GM23338 (cell line): Measurements from ENCODE around the gene EVL. TPM values are rescaled to one million over a fixed set of nuclear protein-coding genes. Genes with fewer than 3 reads are reported as not detected.

Experiments
- ATAC-seq: fragments of 200-7000 bp; cut with Tn5 transposase; 3 replicates; pipeline ENCODE4 v1.9.1; 2020
- DNase-seq: peaks from one replicate; pipeline ENCODE4 v3.0.0-alpha.2; 2015; ENCODE audit warnings: low spot score
- H2AFZ ChIP-seq: fragments of 200-600 bp; sonication (generic); 2 replicates; pipeline ENCODE4 v1.8.0; 2016; ENCODE audit warnings: antibody characterized with exemption, mild to moderate bottlenecking, moderate library complexity
- H3F3A ChIP-seq: fragments of 200-600 bp; sonication (generic); replicated peaks from 2 replicates; pipeline ENCODE4 v1.8.0; 2017; ENCODE audit warnings: antibody characterized with exemption, mixed run types, low read depth
- H3K27ac ChIP-seq: fragments of 200-600 bp; sonication (generic); 2 replicates; pipeline ENCODE4 v1.6.1; 2016; ENCODE audit warnings: low read depth
- H3K27me3 ChIP-seq: fragments of 200-600 bp; sonication (generic); 2 replicates; pipeline ENCODE4 v1.8.0; 2016; ENCODE audit warnings: mild to moderate bottlenecking, mixed run types, moderate library complexity; ENCODE audit not compliant: insufficient read depth
- H3K36me3 ChIP-seq: fragments of 200-600 bp; sonication (generic); 2 replicates; pipeline ENCODE4 v1.8.0; 2016; ENCODE audit warnings: mild to moderate bottlenecking; ENCODE audit not compliant: insufficient read depth
- H3K4me1 ChIP-seq: fragments of 200-600 bp; sonication (generic); 2 replicates; pipeline ENCODE4 v1.8.0; 2016; ENCODE audit warnings: mild to moderate bottlenecking, moderate library complexity; ENCODE audit not compliant: insufficient read depth
- H3K4me2 ChIP-seq: fragments of 200-600 bp; sonication (generic); 2 replicates; pipeline ENCODE4 v1.7.1; 2017; ENCODE audit warnings: mixed run types
- H3K4me3 ChIP-seq: fragments of 200-600 bp; sonication (generic); 2 replicates; pipeline ENCODE4 v1.6.1; 2016; ENCODE audit warnings: mixed run types
- H3K79me2 ChIP-seq: fragments of 200-600 bp; sonication (generic); replicated peaks from 2 replicates; pipeline ENCODE4 v1.8.0; 2017; ENCODE audit warnings: mild to moderate bottlenecking; ENCODE audit not compliant: insufficient read depth
- H3K9me2 ChIP-seq: fragments of 200-600 bp; sonication (generic); 2 replicates; pipeline ENCODE4 v1.8.0; 2017; ENCODE audit not compliant: insufficient read depth
- H4K20me1 ChIP-seq: fragments of 200-600 bp; sonication (generic); replicated peaks from 2 replicates; pipeline ENCODE4 v1.8.0; 2017; ENCODE audit warnings: mild to moderate bottlenecking; ENCODE audit not compliant: insufficient read depth
- H3K27ac Mint-ChIP-seq: 2 replicates; pipeline ENCODE4 v1.8.0; 2020; ENCODE audit warnings: inconsistent platforms, mild to moderate bottlenecking, moderate library complexity, mixed read lengths
- H3K27me3 Mint-ChIP-seq: 3 replicates; pipeline ENCODE4 v1.8.0; 2022; ENCODE audit warnings: low read depth, mild to moderate bottlenecking, moderate library complexity, mixed read lengths, inconsistent platforms; ENCODE audit not compliant: insufficient read depth, poor library complexity
- H3K36me3 Mint-ChIP-seq: 3 replicates; pipeline ENCODE4 v1.8.0; 2021; ENCODE audit warnings: low read depth, mild to moderate bottlenecking, inconsistent platforms, moderate library complexity, mixed read lengths
- H3K4me1 Mint-ChIP-seq: 3 replicates; pipeline ENCODE4 v1.8.0; 2020; ENCODE audit warnings: mild to moderate bottlenecking, inconsistent platforms, mixed read lengths
- H3K4me3 Mint-ChIP-seq: 3 replicates; pipeline ENCODE4 v1.8.0; 2021; ENCODE audit warnings: moderate library complexity, mild to moderate bottlenecking, inconsistent platforms, mixed read lengths
- H3K9me3 Mint-ChIP-seq: 3 replicates; pipeline ENCODE4 v1.8.0; 2020; ENCODE audit warnings: moderate library complexity, mild to moderate bottlenecking, inconsistent platforms, mixed read lengths
- CREB1 ChIP-seq: fragments of 250-450 bp; sonication (Bioruptor Pico); IDR thresholded peaks from 2 replicates; pipeline ENCODE4 v1.5.0; 2020; ENCODE audit warnings: low read depth, mild to moderate bottlenecking, moderate library complexity
- EZH2 ChIP-seq: fragments of 200-600 bp; sonication (generic); IDR thresholded peaks from one replicate; pipeline ENCODE4 v1.8.0; 2017; ENCODE audit warnings: antibody characterized with exemption, mild to moderate bottlenecking, low read depth; ENCODE audit not compliant: unreplicated experiment
- EZH2phosphoT487 ChIP-seq: fragments of 200-600 bp; sonication (generic); IDR thresholded peaks from one replicate; pipeline ENCODE4 v1.8.1; 2018; ENCODE audit warnings: antibody characterized with exemption; ENCODE audit not compliant: unreplicated experiment
- POLR2AphosphoS5 ChIP-seq: IDR thresholded peaks from 2 replicates; pipeline ENCODE4 v1.6.1; 2016; ENCODE audit warnings: antibody characterized with exemption, low read depth
- polyA plus RNA-seq: library from polyadenylated mRNA; unstranded; fragments of >200 nt; fragmentation: Nextera tagmentation; extraction: Ambion mirVana; gene quantifications from 2 replicates; pipeline ENCODE4 v1.2.1, GENCODE V29; 2016
- total RNA-seq: library from RNA; depleted of rRNA; stranded (reverse); fragments of >200 nt; shearing (Covaris generic); gene quantifications from 2 replicates; pipeline ENCODE4 v1.2.3, GENCODE V29; 2014
- TF ChIP-seq, protein P1 (sequence below), 2 experiments: fragments of 200-600 bp in 1 of 2; sonication (generic) in 1 of 2; conservative IDR thresholded peaks; 2 replicates each; pipeline versions ENCODE4 v1.5.1 to v1.6.1; 2016 to 2017; ENCODE audit warnings: antibody characterized with exemption in 2 of 2, low read depth in 2 of 2, mild to moderate bottlenecking in 2 of 2, moderate library complexity in 1 of 2
- TF ChIP-seq, protein P2 (sequence below): fragments of 250-450 bp; sonication (Bioruptor Pico); IDR thresholded peaks from 2 replicates; pipeline ENCODE4 v1.5.0; 2020; ENCODE audit warnings: mild to moderate bottlenecking, moderate library complexity

The EVL gene
- total and polyA plus RNA-seq, 2 experiments from 2014 or later: 28.2 to 50.5 TPM

DNA sequence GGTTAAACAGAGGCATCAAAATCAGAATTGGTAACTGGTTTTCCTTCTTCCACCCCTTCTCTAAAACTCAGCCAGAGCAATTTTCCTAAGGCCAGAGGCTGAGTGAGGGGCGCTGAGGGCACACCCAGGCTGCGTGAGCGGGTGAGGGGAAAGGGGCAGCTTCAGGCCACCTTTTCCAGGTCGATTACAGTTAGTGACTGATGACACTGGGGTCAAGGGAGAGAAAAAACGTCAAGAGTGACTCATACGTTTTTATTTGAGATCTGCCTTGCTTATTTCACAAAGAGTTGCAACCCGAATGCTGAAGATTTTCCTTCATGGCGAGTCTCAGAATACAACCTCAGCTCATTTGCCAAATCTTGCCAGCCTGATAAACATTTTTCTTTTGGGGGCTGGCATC lies 46.7 kb upstream of the EVL start:
- no peak overlapping the region for H3K4me3 ChIP-seq
- no peaks in the 10 kb centered on the region for H3K27me3 ChIP-seq
- peaks cover 30% of the 10 kb centered on the region for H3K79me2 ChIP-seq
- Mint-ChIP-seq H3K36me3 (no peaks in the 10 kb centered on the region; the same call in 2 of the 3 replicates), H3K27ac (no peak overlapping the region), H3K4me3 (no peak overlapping the region), H3K9me3 (no peaks in the 10 kb centered on the region; the same call in 2 of the 3 replicates), H3K4me1 (peaks cover 22% of the 10 kb centered on the region), H3K27me3 (no peaks in the 10 kb centered on the region)
- H3K4me1 ChIP-seq: peaks cover 15% of the 10 kb centered on the region
- no peak for TF ChIP-seq CREB1 (CRISPR knock-in tag)
- no peaks in the 10 kb centered on the region for H3K36me3 ChIP-seq
- no peak for DNase-seq
- peaks cover 28% of the 10 kb centered on the region for H4K20me1 ChIP-seq
- ATAC-seq: no peak
- no peak overlapping the region for H2AFZ ChIP-seq
- 0 out of 2 replicates have a peak, but pooled peaks cover 2% of the 10 kb centered on the region for H3K9me2 ChIP-seq
- H3K27ac ChIP-seq: no peak overlapping the region; the same call in 1 of the 2 replicates
- no peak overlapping the region for H3K4me2 ChIP-seq
- no peaks in the 10 kb centered on the region for H3F3A ChIP-seq

DNA sequence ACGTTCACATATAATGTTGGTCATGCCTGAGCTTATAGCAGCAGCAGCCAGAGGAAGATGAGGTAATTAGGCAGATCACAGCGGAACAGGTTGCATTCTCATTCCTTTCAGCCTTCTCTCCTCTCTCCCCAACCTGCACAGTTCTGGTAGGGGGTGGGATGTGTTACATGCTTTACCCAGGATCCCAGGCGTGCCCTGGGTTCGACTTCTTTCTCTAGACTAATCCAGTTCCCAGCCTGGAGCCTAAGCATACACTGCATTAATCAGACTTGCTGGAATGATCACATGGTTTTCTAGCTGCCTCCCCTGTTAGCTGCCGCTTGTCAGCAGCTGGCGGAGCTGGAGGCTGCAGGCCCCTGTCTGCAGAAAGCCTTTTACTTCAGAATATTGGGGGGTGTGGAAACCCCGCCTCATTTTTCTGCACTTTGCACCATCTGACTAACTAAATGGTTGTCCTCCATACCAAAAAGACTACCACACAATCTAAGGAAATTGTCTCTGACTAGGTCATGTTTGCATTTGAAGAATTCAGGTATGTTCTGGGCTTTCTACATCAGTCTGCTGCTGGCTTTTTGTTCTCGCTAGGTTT lies 46.0 kb upstream of the EVL start:
- H3K27me3 Mint-ChIP-seq: no peaks in the 10 kb centered on the region

More for the DNA sequence above, 46.0 kb upstream of the EVL start:
- H3K4me1 Mint-ChIP-seq: peaks cover 22% of the 10 kb centered on the region
- no peaks in the 10 kb centered on the region for H3K36me3 Mint-ChIP-seq
- no peak overlapping the region for H3K4me3 ChIP-seq
- H3K9me3 Mint-ChIP-seq: no peaks in the 10 kb centered on the region; the same call in 2 of the 3 replicates
- no peak overlapping the region for H3K4me3 Mint-ChIP-seq
- DNase-seq: peak; percentile 20
- 0 out of 2 replicates have a peak overlapping the region, but pooled peaks have one; percentile 27 for H3K27ac ChIP-seq
- H2AFZ ChIP-seq: no peak overlapping the region
- no peaks in the 10 kb centered on the region for H3K36me3 ChIP-seq
- 0 out of 2 replicates have a peak, but pooled peaks cover 2% of the 10 kb centered on the region for H3K9me2 ChIP-seq
- peak; percentile 57 for ATAC-seq
- H3K27me3 ChIP-seq: no peaks in the 10 kb centered on the region
- peaks cover 25% of the 10 kb centered on the region for H4K20me1 ChIP-seq
- H3K79me2 ChIP-seq: peaks cover 30% of the 10 kb centered on the region
- no peaks in the 10 kb centered on the region for H3F3A ChIP-seq
- H3K4me2 ChIP-seq: no peak overlapping the region; the same call in 1 of the 2 replicates
- peaks cover 15% of the 10 kb centered on the region for H3K4me1 ChIP-seq
- H3K27ac Mint-ChIP-seq: peak overlapping the region; percentile 78; the same call in 1 of the 2 replicates
- no peak for TF ChIP-seq CREB1 (CRISPR knock-in tag)
- TF ChIP-seq, protein P1, sequence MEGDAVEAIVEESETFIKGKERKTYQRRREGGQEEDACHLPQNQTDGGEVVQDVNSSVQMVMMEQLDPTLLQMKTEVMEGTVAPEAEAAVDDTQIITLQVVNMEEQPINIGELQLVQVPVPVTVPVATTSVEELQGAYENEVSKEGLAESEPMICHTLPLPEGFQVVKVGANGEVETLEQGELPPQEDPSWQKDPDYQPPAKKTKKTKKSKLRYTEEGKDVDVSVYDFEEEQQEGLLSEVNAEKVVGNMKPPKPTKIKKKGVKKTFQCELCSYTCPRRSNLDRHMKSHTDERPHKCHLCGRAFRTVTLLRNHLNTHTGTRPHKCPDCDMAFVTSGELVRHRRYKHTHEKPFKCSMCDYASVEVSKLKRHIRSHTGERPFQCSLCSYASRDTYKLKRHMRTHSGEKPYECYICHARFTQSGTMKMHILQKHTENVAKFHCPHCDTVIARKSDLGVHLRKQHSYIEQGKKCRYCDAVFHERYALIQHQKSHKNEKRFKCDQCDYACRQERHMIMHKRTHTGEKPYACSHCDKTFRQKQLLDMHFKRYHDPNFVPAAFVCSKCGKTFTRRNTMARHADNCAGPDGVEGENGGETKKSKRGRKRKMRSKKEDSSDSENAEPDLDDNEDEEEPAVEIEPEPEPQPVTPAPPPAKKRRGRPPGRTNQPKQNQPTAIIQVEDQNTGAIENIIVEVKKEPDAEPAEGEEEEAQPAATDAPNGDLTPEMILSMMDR (conservative IDR thresholded peaks at IDR 0.05; ENCODE audit: low read depth in 2 of 2): no peak
- TF ChIP-seq, protein P2, sequence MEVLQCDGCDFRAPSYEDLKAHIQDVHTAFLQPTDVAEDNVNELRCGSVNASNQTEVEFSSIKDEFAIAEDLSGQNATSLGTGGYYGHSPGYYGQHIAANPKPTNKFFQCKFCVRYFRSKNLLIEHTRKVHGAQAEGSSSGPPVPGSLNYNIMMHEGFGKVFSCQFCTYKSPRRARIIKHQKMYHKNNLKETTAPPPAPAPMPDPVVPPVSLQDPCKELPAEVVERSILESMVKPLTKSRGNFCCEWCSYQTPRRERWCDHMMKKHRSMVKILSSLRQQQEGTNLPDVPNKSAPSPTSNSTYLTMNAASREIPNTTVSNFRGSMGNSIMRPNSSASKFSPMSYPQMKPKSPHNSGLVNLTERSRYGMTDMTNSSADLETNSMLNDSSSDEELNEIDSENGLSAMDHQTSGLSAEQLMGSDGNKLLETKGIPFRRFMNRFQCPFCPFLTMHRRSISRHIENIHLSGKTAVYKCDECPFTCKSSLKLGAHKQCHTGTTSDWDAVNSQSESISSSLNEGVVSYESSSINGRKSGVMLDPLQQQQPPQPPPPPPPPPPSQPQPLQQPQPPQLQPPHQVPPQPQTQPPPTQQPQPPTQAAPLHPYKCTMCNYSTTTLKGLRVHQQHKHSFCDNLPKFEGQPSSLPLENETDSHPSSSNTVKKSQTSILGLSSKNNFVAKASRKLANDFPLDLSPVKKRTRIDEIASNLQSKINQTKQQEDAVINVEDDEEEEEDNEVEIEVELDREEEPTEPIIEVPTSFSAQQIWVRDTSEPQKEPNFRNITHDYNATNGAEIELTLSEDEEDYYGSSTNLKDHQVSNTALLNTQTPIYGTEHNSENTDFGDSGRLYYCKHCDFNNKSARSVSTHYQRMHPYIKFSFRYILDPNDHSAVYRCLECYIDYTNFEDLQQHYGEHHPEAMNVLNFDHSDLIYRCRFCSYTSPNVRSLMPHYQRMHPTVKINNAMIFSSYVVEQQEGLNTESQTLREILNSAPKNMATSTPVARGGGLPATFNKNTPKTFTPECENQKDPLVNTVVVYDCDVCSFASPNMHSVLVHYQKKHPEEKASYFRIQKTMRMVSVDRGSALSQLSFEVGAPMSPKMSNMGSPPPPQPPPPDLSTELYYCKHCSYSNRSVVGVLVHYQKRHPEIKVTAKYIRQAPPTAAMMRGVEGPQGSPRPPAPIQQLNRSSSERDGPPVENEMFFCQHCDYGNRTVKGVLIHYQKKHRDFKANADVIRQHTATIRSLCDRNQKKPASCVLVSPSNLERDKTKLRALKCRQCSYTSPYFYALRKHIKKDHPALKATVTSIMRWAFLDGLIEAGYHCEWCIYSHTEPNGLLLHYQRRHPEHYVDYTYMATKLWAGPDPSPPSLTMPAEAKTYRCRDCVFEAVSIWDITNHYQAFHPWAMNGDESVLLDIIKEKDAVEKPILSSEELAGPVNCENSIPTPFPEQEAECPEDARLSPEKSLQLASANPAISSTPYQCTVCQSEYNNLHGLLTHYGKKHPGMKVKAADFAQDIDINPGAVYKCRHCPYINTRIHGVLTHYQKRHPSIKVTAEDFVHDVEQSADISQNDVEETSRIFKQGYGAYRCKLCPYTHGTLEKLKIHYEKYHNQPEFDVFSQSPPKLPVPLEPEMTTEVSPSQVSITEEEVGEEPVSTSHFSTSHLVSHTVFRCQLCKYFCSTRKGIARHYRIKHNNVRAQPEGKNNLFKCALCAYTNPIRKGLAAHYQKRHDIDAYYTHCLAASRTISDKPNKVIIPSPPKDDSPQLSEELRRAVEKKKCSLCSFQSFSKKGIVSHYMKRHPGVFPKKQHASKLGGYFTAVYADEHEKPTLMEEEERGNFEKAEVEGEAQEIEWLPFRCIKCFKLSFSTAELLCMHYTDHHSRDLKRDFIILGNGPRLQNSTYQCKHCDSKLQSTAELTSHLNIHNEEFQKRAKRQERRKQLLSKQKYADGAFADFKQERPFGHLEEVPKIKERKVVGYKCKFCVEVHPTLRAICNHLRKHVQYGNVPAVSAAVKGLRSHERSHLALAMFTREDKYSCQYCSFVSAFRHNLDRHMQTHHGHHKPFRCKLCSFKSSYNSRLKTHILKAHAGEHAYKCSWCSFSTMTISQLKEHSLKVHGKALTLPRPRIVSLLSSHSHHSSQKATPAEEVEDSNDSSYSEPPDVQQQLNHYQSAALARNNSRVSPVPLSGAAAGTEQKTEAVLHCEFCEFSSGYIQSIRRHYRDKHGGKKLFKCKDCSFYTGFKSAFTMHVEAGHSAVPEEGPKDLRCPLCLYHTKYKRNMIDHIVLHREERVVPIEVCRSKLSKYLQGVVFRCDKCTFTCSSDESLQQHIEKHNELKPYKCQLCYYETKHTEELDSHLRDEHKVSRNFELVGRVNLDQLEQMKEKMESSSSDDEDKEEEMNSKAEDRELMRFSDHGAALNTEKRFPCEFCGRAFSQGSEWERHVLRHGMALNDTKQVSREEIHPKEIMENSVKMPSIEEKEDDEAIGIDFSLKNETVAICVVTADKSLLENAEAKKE (CRISPR knock-in tag): no peak
- no peak for TF ChIP-seq POLR2AphosphoS5
- TF ChIP-seq EZH2: no peak
- TF ChIP-seq EZH2phosphoT487: no peak
